GM18498 (cell line): ENCODE measurements around the gene FAM20C.
"Not testable (repeated sequence)": the region's sequence is repeated elsewhere in the genome, so short reads cannot be mapped to it uniquely, and the experiment has no call there.

Experiments
- ATAC-seq: cut with Tn5 transposase; IDR thresholded peaks from one replicate; pipeline ENCODE4 v1.9.1; 2021; ENCODE audit warnings: mild to moderate bottlenecking, moderate library complexity; ENCODE audit not compliant: unreplicated experiment

Gene FAM20C

GRCh38 chr7:289209-289755, 96.9 kb downstream of the FAM20C start:
- ATAC-seq: no peak

GRCh38 chr7:289756-290553, 97.6 kb downstream of the FAM20C start, which contains the start of gene FOXL3:
FOXL3 (plus strand) TSS chr7:290170; CDS start chr7:290170, 0 bp downstream.
- ATAC-seq: no peak

DNA sequence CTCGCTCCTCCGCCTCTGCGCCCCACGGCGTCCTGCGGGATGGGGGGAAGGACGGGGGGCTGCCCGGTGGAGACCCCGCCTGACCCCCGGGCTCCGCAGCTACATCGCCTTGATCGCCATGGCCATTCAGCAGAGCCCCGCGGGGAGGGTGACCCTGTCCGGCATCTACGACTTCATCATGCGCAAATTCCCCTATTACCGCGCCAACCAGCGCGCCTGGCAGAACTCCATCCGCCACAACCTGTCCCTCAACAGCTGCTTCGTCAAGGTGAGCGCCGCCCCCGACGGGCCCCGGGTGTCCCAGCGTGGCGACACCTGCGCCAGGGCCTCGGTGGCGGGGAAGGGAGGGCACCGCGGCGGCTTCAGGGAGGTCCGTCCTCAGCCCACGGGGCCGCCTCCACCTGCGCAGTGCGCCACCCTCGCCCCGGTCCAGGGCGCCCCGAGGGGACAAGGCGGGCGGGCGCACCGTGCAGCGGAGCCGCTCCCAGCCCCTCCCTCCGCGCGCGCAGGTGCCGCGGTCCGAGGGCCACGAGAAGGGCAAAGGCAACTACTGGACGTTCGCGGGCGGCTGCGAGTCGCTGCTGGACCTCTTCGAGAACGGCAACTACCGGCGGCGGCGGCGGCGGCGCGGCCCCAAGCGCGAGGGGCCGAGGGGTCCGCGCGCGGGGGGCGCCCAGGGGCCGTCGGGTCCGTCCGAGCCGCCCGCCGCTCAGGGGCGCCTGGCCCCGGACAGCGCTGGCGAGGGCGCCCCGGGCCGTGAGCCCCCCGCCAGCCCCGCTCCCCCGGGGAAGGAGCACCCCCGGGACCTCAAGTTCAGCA, 98.4 kb downstream of the FAM20C start:
- ATAC-seq: no peak

DNA sequence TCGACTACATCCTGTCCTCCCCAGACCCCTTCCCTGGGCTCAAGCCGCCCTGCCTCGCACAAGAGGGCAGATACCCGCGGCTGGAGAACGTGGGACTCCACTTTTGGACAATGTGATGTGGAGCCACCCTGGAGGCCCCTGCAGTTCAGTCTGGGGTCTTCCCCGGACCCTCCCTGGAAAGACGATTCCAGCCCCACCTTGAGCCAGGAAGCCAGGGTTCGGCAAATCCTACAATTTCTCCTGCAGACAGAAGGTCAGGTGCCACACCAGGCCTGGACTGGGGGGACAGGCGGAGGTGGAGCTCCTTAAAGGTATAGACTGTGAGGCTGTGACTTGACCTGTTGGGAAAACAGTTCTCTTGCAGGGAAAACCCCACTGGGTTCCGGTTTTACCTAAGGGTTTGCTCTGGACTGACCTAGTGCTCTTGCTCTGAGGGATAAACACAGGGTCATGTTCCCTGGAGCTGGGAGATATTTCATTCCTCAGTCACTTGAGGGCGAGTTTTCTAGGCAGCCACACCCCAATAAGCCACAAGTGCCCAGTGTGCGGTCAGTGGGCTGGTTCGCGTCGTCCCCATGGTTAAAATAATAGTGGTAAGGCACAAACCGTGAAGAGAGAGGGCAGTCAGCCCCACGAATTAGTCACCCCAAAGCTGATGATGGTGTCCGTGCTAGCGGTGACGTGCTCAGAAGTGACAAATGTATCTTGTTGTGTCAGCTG, 99.2 kb downstream of the FAM20C start:
- ATAC-seq: no peak

- no peak for ATAC-seq
These were observed 99.9 kb downstream of the FAM20C start for GRCh38 chr7:292226-292625.

DNA sequence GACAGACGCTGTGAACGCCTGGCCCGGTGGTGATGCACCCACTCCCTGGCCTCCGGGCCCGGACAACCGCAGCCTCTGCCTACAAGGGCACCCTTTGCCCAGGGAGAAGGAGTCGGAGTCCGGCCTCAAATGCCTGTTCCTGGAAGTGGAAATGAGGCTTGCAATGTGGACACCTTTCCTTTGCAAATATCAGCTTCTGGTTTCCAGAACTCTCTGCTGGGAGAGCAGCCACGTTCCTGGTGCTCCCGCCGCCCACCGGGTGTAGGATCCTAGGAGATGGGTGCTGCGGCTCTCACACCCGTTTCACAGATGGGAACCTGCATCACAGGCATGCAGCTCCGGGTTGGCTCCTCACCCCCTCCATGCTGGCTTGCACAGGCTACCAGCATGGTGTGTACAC, 100.5 kb downstream of the FAM20C start:
- no peak for ATAC-seq

DNA sequence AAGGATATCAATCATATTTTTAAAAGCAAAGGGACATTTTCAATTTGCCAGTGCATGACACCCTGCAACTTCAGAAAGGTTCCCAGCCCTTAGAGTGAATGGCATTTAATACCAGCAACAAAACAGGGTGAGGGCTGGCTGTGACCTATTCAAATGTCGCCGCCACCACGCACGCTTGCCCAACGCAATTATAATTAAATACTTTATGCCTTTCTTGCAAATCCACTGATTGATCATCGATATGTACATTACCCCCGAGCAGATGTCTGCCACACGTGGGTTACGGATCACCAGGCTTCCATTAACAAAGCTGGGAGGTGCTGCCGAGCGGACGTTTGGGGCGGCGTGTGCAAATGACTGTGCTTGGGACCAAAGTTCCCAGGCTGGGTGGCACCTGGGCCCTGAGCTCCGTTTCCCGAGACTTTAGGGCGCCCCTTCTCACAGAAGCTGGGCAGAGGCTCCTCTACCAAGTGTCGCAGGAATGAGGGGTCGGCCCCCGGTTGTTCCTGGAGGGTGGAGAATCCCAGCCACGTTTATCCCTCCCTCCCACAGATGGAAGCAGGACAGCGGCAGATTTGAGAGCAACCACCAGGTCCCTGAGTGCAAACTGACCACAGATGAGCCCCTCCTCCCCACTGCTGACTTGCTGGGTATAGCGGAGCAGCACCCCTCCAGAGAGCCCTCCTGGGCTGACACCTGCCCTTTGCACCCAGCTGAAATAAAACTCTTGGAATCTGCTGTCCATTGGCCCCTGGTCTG, 101.5 kb downstream of the FAM20C start:
- ATAC-seq: no peak

- no peak for ATAC-seq
These were observed 102.2 kb downstream of the FAM20C start for GRCh38 chr7:294440-295154.

DNA sequence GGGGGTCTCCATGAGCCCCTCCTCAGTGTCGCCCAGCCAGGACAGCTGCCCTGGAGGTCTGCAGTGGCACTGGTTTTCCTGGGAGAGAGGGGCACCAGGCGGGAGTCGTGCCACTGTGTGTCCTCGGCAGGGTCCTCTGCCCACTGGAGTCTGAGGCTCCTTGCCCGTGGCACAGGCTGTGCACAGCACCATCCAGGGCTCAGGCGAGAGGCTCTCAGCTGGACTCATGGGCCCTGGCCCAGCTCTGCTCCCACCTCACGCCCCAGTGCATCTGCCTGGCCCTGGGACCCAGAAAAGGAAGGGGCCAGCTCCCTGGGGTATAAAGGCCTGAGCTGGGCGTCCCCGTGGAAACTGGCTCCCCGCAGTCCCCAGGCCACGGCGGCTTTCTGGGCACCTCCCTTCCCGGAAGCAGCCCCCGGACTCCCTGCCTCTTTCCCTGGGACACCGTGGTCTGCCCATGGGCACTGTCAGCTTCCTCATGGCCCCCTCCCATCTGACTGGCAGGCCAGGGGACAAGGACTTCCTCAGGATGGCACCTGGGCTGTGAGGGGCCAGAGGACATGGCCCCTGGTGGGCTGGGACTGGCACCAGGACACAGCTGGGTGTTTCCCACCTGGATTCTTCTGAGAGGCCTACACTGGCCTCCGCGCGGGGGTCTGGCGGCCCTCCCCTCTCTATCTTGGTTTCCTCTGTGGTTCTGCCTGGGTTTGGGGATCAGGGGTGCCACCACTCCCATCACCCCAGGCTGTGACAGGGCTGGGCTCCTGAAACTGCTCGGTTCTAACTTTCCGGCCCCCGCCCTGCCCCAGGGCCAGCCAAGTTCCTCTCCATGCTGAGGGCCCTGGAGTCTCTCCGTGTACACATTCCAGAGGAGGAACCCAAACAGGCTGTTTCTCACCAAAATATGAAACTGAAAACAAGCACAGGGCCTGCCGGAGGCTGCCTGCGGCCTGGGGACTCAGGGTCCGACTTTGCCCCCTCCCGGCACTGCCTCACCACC, 103.1 kb downstream of the FAM20C start:
- no peak for ATAC-seq

GRCh38 chr7:296373-296945, 104.1 kb downstream of the FAM20C start:
- no peak for ATAC-seq

DNA sequence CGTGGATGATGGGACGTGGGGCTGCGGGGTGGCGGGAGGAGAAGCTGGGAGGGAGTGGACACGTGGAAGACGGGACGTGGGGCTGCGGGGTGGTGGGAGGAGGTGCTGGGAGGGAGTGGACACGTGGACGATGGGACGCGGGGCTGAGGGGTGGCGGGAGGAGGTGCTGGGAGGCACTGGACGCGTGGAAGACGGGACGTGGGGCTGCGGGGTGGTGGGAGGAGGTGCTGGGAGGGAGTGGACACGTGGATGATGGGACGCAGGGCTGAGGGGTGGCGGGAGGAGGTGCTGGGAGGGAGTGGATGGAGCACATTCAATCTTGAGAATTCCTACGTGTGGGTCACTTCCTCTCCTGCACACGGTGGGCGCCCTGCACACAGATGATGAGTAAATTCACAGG, 104.8 kb downstream of the FAM20C start:
- ATAC-seq: not testable (repeated sequence)

DNA sequence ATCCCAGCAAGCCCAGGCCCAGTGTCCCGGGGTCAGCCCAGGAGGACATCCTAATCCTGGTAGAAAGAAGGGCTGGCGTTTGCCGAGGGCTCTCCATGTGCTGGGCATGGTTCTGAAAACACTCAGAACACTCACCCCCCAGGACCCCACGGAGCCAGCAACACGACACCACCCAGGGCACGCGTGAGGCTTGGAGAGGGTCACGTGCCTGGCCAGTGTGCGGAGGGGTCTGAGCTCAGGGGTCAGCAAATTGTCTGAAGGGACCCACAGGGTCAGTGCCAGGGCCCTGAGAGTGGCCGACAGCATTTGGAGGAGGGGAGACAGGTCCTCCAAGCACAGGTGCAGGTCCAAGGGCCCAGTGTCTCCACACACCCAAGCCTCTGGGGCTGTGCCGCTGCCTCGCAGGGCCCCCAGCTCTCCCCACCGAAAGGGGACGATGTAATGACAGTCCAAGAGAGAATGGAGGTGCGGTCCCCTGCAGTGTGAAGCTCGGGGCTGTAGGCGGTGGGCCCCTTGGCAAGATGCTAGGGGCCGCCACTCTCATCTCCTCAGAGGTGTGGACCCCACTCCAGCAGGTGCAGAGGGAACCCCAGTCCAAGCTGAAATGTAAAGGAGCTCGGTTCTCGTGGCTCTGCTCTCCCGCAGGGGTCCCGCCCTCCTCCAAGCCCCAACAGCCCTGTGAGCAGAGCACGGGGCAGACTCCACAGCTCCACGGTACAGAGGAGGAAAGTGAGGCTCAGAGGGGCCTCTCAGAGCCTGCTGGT, 105.4 kb downstream of the FAM20C start:
- ATAC-seq: no peak

GRCh38 chr7:298375-298702, 106.0 kb downstream of the FAM20C start:
- ATAC-seq: no peak

GRCh38 chr7:298743-299142, 106.4 kb downstream of the FAM20C start:
- ATAC-seq: no peak

GRCh38 chr7:299169-299568, 106.8 kb downstream of the FAM20C start:
- no peak for ATAC-seq

GRCh38 chr7:299628-300027, 107.3 kb downstream of the FAM20C start:
- no peak for ATAC-seq

DNA sequence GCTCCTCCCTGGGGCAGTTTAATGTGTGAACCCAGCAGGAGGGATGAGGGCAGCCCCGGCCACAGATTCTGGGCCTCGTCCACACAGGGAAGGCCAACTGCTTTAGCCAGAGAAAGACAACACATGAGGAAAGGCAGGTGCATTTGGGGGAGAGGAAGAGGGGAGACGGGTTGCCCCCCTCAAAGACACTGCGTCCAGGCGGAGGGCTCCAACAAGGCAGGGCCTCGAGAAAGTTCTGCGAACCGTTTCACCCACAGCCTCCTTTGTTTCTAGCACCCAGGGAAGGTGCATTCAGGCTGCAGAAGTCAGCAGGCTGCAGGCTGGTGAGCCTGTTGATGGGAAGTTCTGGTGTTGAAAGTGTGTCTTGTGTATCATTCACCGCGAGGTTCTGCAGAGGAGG, 107.7 kb downstream of the FAM20C start:
- ATAC-seq: no peak
